H4 (cell line): Measurements from ENCODE around the gene KCTD8. TPM values are rescaled to one million over a fixed set of nuclear protein-coding genes. Genes with fewer than 3 reads are reported as not detected.
A peak's percentile ranks its signal among the peaks of the same experiment; 100 is the strongest.

Experiments
- DNase-seq: peaks from one replicate; pipeline ENCODE4 v3.0.0-alpha.2; 2015; ENCODE audit warnings: low spot score
- total RNA-seq: library from RNA; depleted of rRNA; stranded (reverse); fragments of >200 nt; shearing (Covaris generic); gene quantifications from 2 replicates; pipeline ENCODE4 v1.2.3, GENCODE V29; 2014; rRNA removed

Gene KCTD8
- 0.18 and 0.21 TPM in 2 replicates for total RNA-seq

- DNase-seq = peak; percentile 96
Measured at GRCh38 chr4:44448521-44449461, at the start of gene KCTD8. KCTD8 (minus strand) TSS chr4:44448809.

DNA sequence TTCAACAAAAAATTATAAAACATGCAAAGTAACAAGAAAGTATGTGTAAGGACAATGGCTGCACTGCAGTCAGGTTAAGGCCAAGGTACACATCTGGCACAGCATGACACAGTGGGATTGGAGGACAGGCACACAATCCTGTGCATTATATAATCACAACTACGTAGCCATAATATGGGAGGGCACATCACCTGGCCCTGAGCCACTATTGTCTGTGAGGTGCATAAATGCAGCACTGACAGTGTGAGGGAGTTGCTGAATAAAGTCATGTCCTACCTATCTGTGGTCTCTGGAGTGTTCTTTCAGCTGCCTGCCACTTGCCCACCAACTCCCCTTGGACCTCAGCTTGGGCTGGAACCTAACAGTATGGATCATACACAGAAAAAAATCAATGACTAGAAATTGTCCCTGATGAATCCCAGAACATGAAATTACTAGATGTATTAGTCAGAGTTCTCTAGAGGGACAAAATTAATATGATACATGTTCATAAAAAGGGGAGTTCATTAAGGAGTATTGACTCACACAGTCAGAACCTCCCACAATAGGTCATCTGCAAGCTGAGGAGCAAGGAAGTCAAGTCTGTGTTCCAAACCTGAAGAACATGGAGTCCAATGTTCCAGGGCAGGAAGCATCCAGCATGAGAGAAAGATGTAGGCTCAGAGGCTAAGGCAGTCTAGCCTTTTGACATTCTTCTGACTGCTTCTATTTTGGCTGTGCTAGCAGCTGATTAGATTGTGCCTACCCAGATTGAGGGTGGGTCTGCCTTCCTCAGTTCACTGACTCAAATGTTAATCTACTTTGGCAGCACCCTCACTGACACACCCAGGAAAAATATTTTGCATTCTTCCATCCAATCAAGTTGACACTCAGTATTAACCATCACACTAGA, 46.4 kb upstream of the KCTD8 start:
- no peak for DNase-seq

- DNase-seq = peak; percentile 26
Measured at GRCh38 chr4:44493924-44494323, 45.3 kb upstream of the KCTD8 start.

- DNase-seq = no peak
Measured at GRCh38 chr4:44487341-44487740, 38.7 kb upstream of the KCTD8 start.

DNA sequence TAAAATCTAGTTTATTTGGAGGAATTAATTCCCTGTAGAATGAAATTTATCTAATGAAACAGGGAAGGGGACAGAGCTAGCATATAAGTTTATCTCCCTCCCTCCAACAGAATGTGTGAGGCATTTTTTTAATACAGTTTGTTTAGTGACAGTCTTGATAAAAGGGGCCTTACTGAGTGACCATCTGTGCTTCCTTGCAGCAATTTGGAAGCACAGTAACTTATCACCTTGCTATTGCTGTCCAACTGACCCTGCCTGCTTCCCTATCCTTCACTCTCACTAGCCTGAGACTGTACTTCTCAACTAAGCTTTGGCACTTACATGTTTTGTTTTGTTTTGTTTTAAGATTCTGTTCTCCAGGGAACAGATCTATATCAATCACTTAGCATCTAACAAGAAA, 31.1 kb upstream of the KCTD8 start:
- DNase-seq = no peak

GRCh38 chr4:44462259-44462658, 13.7 kb upstream of the KCTD8 start:
- DNase-seq = no peak

DNA sequence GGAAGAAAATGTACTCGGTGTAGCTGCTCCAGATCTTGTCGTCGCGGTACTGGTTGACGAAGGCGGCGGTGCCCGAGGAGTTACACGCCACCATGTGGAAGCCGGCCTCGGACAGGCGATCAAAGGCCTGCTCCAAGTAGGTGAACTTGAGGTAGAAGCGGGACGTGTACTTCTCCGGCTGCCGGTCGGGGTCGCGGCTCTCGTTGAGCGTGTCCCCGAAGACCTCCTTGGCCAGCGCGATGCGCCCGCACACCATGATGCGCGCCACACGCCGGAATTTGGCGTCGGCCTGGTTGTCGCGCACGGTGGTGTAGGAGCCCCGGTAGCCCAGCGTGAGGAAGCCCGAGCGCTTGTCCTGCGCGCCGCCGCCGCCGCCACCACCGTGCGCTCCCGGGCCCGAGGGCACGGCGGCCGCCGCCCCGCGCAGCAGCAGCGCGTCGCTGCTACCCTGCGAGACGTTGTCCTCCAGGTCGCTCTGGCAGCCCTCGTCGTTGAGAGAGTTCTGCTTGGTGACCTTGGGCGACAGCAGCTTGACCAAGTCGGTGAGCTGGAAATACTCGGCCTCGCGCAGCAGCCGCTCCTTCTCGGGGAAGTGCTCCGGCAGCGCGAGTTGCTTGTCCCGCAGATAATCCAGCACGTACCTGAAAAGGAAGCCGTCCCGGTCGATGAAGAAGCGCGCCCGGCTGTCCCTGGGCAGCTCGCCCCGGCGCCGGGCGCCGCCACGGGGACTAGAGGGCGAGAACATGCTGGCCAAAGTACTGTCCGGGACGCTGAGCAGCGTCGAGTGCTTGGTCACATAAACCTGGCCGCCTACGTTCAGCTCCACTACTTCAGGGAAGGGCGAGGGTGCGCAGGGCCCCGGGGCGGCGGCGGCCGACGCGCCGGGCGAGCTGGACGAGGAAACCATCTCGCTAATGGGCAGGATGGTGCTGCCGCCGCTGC, 775 bp downstream of the KCTD8 start:
- peak; percentile 14 for DNase-seq

GRCh38 chr4:44446801-44447562, 1.6 kb downstream of the KCTD8 start:
- no peak for DNase-seq

DNA sequence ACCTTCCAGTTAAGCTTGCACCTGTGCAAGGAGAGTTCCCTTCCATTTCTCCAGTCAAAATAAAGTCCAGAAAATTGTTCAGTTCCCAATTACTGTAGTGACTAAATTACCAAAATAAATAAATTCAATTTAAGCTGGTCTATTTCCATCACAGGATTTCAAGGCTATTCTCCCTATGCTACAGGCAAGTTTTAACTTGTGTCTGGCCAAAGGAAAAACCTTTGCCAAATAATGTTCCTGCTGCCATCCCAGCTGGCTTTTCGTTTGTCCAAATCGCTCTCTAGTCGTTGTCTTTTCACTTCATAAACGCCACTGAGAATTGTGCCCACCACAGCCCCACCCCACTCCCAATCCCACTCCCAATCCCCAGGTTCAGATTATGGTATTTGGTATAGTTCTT, 2.4 kb downstream of the KCTD8 start:
- DNase-seq = no peak

GRCh38 chr4:44438687-44439086, 9.9 kb downstream of the KCTD8 start:
- no peak for DNase-seq

GRCh38 chr4:44434247-44434646, 14.4 kb downstream of the KCTD8 start:
- no peak for DNase-seq

DNA sequence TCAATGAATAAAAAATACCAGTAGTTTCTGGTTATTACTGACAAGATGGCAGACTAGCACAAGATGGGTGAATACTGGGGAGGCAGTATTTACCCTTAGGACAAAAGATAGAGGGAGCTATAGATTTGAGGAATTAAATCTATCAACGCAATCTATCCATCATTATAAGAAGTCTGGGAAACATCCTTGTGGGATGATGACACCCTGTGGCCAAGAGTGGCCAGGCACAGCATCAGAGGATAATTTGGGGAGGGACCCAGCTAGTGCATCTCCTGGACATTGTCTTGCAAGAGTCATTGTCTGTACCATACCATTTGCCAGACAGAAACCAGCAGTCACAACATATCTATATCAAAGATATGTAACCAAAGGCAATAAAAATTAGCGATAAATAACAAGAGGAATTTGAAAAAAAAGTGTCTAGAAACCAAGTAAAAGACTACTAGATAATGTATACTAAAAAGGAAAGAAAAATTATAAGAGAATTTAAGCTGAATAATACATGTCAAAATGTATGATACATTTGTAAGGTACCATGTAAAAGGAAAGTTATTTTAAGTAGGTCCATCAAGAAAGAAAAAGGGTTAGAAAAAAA, 22.9 kb downstream of the KCTD8 start:
- peak; percentile 53 for DNase-seq

- no peak for DNase-seq
Measured at GRCh38 chr4:44422912-44423311, 25.7 kb downstream of the KCTD8 start.

GRCh38 chr4:44421330-44422065, 27.1 kb downstream of the KCTD8 start:
- no peak for DNase-seq

DNA sequence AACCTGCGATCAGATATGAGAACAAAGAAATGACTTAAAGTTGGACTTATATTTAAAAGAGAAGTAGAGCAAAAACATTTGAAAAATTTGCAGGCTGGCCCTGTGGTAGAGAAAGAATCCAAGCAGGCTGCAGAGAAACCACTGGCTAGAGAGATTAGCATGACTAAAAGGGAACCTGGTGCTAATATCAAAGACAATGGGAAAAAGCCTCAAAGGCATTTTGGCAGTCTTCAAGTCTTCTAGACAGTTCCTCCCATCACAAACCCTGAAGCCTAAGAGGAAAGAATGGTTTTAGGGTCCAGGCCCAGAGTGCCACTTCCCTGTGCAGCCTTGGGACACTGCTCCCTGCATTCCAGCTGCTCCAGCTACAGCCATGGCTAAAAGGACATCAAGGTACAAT, 33.4 kb downstream of the KCTD8 start:
- DNase-seq = no peak

DNA sequence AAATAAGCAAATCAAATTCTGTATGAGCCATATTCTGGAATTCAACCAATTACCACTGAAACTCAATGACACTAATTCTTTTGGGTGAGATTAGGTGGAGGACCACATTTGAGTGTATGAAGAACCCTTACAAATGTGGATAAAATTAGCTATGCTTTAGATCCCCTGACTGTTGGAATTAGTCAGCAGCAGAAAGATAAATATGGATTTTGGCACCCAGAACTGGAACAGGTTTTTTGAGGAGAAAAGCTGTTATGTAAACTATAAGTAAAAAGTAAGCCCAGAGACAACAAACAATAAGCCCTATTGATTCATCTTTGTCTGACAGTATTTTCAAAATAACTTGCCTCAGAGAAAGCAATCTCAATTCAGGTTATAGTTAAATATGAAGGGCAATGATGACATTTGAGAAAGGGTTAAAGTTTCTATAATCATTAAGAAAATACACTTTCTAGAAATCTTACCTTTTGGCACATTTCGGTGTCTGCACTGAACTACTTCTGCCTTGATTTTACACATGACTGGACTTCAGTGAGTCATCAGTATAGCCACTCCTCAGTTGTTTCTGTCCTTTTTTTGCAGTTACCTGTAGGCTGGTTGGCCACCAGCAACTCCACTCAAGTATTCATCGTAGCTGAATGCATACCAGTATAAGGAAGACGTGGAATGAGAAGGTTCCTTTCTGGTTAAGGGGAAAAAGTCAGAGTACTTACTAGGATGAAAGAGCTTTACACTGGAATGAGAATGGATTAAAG, 80.0 kb downstream of the KCTD8 start:
- no peak for DNase-seq

GRCh38 chr4:44354172-44354571, 94.4 kb downstream of the KCTD8 start:
- DNase-seq = no peak

- DNase-seq = no peak
Measured at GRCh38 chr4:44351069-44351468, 97.5 kb downstream of the KCTD8 start.

- no peak for DNase-seq
Measured at GRCh38 chr4:44342800-44343199, 105.8 kb downstream of the KCTD8 start.
